Neural progenitor cell (in vitro differentiated cells): Measurements from ENCODE around the gene CAPRIN1. TPM values are rescaled to one million over a fixed set of nuclear protein-coding genes. Genes with fewer than 3 reads are reported as not detected.
A peak's percentile ranks its signal among the peaks of the same experiment; 100 is the strongest.

Experiments used
- DNase-seq: peaks from one replicate; pipeline ENCODE4 v3.0.0-alpha.2; 2016; ENCODE audit warnings: low spot score
- H2AFZ ChIP-seq: fragments of 200-600 bp; sonication (generic); replicated peaks from 2 replicates; pipeline ENCODE4 v1.6.1; 2016; ENCODE audit warnings: antibody characterized with exemption
- H3F3A ChIP-seq: fragments of 200-600 bp; sonication (generic); 2 replicates; pipeline ENCODE4 v1.6.1; 2016; ENCODE audit warnings: antibody characterized with exemption, low read depth
- H3K27ac ChIP-seq: fragments of 200-600 bp; sonication (generic); 2 replicates; pipeline ENCODE4 v1.5.1; 2016; ENCODE audit warnings: mild to moderate bottlenecking
- H3K27me3 ChIP-seq: fragments of 200-600 bp; sonication (generic); 2 replicates; pipeline ENCODE4 v1.6.1; 2016; ENCODE audit warnings: mild to moderate bottlenecking, moderate library complexity
- H3K36me3 ChIP-seq: fragments of 200-600 bp; sonication (generic); 2 replicates; pipeline ENCODE4 v1.5.1; 2016
- H3K4me1 ChIP-seq: fragments of 200-600 bp; sonication (generic); 2 replicates; pipeline ENCODE4 v1.6.1; 2016; ENCODE audit warnings: mixed run types
- H3K4me2 ChIP-seq: fragments of 200-600 bp; sonication (generic); 2 replicates; pipeline ENCODE4 v1.6.1; 2016
- H3K4me3 ChIP-seq: fragments of 200-600 bp; sonication (generic); 2 replicates; pipeline ENCODE4 v1.5.1; 2016
- H3K79me2 ChIP-seq: fragments of 200-600 bp; sonication (generic); 2 replicates; pipeline ENCODE4 v1.6.1; 2016; ENCODE audit warnings: low read depth
- H3K9ac ChIP-seq: fragments of 200-600 bp; sonication (generic); 2 replicates; pipeline ENCODE4 v1.6.1; 2016
- H3K9me3 ChIP-seq: fragments of 200-600 bp; sonication (generic); 2 replicates; pipeline ENCODE4 v1.5.1; 2016; ENCODE audit warnings: low read depth
- H4K20me1 ChIP-seq: fragments of 200-600 bp; sonication (generic); 2 replicates; pipeline ENCODE4 v1.6.1; 2016; ENCODE audit warnings: low read depth
- H3K27ac Mint-ChIP-seq: 3 replicates; pipeline ENCODE4 v1.8.0; 2021; ENCODE audit warnings: mixed read lengths
- H3K27me3 Mint-ChIP-seq: 2 replicates; pipeline ENCODE4 v1.8.0; 2022; ENCODE audit warnings: low read depth, mild to moderate bottlenecking, inconsistent platforms, moderate library complexity, mixed read lengths; ENCODE audit not compliant: insufficient read depth
- H3K36me3 Mint-ChIP-seq: 3 replicates; pipeline ENCODE4 v1.8.0; 2021; ENCODE audit warnings: mixed read lengths
- H3K4me1 Mint-ChIP-seq: 3 replicates; pipeline ENCODE4 v1.8.0; 2021; ENCODE audit warnings: mixed read lengths
- H3K4me3 Mint-ChIP-seq: 3 replicates; pipeline ENCODE4 v1.8.0; 2021; ENCODE audit warnings: mild to moderate bottlenecking, moderate library complexity, mixed read lengths
- H3K9me3 Mint-ChIP-seq: 3 replicates; pipeline ENCODE4 v1.8.0; 2020; ENCODE audit warnings: mixed read lengths
- EZH2 ChIP-seq: fragments of 200-600 bp; sonication (generic); IDR thresholded peaks from 2 replicates; pipeline ENCODE4 v1.6.1; 2017; ENCODE audit warnings: antibody characterized with exemption, mild to moderate bottlenecking, moderate library complexity
- EZH2phosphoT487 ChIP-seq: fragments of 200-600 bp; sonication (generic); IDR thresholded peaks from 2 replicates; pipeline ENCODE4 v1.6.1; 2017; ENCODE audit warnings: antibody characterized with exemption
- total RNA-seq: library from RNA; depleted of rRNA; stranded (reverse); fragments of >200 nt; gene quantifications from 2 replicates; pipeline ENCODE4 v1.2.3, GENCODE V29; 2015; ENCODE audit warnings: low replicate concordance
- TF ChIP-seq, protein P1 (sequence below): fragments of 200-600 bp; sonication (generic); IDR thresholded peaks from 2 replicates; pipeline ENCODE4 v1.5.1; 2017; ENCODE audit warnings: antibody characterized with exemption, mild to moderate bottlenecking

CAPRIN1 gene
- total RNA-seq, 1 donor from 2014 or later, result 498 TPM

DNA sequence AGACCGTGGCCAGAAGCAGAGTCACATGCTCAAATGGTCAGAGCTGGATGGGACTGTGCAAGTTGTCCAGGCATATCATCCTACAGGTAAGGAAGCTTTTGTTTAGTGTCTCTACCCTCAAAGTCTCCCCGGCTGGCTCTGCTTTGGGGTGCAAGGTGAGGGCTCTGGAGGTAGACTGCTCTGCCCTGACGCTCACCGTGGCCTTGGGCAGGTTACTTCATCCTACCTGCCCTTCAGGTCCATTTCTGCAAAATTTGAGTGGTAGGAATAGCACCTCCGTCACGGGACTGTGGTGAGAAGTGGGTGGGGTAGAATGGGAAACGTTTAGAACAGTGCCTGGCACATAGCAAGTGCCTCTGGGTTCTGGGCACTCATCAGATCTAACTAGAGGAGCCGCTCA, 96.0 kb downstream of the CAPRIN1 start:
- TF ChIP-seq EZH2, result no peak
- TF ChIP-seq, protein P1, sequence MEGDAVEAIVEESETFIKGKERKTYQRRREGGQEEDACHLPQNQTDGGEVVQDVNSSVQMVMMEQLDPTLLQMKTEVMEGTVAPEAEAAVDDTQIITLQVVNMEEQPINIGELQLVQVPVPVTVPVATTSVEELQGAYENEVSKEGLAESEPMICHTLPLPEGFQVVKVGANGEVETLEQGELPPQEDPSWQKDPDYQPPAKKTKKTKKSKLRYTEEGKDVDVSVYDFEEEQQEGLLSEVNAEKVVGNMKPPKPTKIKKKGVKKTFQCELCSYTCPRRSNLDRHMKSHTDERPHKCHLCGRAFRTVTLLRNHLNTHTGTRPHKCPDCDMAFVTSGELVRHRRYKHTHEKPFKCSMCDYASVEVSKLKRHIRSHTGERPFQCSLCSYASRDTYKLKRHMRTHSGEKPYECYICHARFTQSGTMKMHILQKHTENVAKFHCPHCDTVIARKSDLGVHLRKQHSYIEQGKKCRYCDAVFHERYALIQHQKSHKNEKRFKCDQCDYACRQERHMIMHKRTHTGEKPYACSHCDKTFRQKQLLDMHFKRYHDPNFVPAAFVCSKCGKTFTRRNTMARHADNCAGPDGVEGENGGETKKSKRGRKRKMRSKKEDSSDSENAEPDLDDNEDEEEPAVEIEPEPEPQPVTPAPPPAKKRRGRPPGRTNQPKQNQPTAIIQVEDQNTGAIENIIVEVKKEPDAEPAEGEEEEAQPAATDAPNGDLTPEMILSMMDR, result no peak
- TF ChIP-seq EZH2phosphoT487, result no peak
- no peak for DNase-seq
- Histone ChIP-seq H3K9ac (no peak overlapping the region), H3K27me3 (no peaks in the 10 kb centered on the region), H2AFZ (no peak overlapping the region), H3K4me1 (no peaks in the 10 kb centered on the region), H3K36me3 (no peaks in the 10 kb centered on the region), H3K4me3 (no peak overlapping the region), H3K9me3 (no peaks in the 10 kb centered on the region), H3K27ac (no peak overlapping the region), H3K79me2 (no peaks in the 10 kb centered on the region), H3F3A (no peaks in the 10 kb centered on the region), H3K4me2 (no peak overlapping the region), H4K20me1 (peaks cover 3% of the 10 kb centered on the region)
- Mint-ChIP-seq H3K4me3 (peak overlapping the region; percentile 41), H3K36me3 (peaks cover 22% of the 10 kb centered on the region), H3K27me3 (peaks cover 3% of the 10 kb centered on the region), H3K9me3 (no peaks in the 10 kb centered on the region), H3K27ac (no peak overlapping the region), H3K4me1 (peaks cover 32% of the 10 kb centered on the region)

DNA sequence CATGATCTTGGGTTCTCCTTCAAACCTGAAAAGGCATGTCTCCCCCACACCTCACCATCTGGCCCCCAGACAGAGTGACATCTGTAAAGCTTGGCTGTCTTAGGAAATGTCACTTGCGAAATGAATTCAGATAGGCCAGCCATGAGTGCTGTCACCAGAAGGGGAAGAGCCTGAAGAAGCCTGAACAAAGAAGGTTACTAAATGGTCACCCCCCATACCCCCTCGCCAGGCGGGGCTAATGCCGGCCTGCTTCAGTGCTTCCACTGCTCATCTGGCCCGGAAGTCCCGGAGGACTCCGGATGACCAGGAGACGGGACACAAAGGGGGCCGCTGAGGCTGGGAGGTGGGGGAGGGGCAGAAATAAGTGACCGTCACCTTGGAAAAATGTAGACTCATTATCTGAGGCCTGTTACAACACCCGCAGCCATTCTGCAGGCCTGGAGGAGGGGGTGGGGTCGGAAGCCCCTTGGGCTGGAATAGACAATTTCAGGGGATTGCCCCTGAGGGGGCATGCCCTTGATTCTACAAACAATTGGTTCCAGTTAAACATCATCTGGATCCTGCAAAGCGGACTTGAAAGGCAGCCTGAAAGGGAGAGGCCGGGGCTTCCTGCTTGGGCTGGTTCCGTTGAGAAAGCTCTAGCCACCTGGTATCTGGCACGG, 97.1 kb downstream of the CAPRIN1 start:
- H2AFZ ChIP-seq, result no peak overlapping the region
- H3K4me3 ChIP-seq, result no peak overlapping the region
- H3F3A ChIP-seq, result no peaks in the 10 kb centered on the region
- Mint-ChIP-seq H3K36me3 (peaks cover 24% of the 10 kb centered on the region), H3K27ac (peak overlapping the region; percentile 98), H3K4me3 (peak overlapping the region; percentile 36), H3K4me1 (peaks cover 22% of the 10 kb centered on the region), H3K27me3 (peaks cover 3% of the 10 kb centered on the region), H3K9me3 (no peaks in the 10 kb centered on the region)
- H3K4me2 ChIP-seq, result no peak overlapping the region
- peaks cover 3% of the 10 kb centered on the region for H4K20me1 ChIP-seq
- H3K9me3 ChIP-seq, result no peaks in the 10 kb centered on the region
- no peaks in the 10 kb centered on the region for H3K36me3 ChIP-seq
- no peaks in the 10 kb centered on the region for H3K4me1 ChIP-seq
- no peaks in the 10 kb centered on the region for H3K27me3 ChIP-seq
- no peak for DNase-seq
- no peak overlapping the region for H3K9ac ChIP-seq
- no peak overlapping the region for H3K27ac ChIP-seq
- H3K79me2 ChIP-seq, result no peaks in the 10 kb centered on the region
- TF ChIP-seq, protein P1, result no peak
- TF ChIP-seq EZH2, result no peak
- TF ChIP-seq EZH2phosphoT487, result no peak

DNA sequence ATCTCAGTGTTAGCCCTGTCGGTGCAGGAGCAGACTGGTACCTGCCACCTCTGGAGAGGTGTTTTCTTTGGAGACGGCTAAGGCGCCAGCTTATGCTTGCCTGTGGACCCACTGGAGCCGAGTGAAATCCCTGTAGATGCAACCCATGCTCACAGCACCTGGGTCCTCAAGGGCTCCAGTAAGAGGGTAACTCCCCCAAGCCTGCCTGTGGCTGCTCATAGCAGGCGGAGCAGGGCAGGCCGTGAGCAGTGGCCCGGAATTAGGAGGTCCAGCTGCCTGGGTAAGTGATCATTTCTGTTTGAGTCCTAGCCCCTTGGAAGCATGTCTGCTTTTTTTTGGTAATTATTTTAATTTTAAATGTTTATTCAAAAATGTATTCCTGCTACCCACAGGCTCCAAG, 97.7 kb downstream of the CAPRIN1 start:
- Mint-ChIP-seq H3K4me1 (peaks cover 20% of the 10 kb centered on the region), H3K4me3 (no peak overlapping the region), H3K27ac (peak overlapping the region; percentile 98), H3K36me3 (peaks cover 25% of the 10 kb centered on the region), H3K27me3 (peaks cover 3% of the 10 kb centered on the region), H3K9me3 (no peaks in the 10 kb centered on the region)
- no peak for DNase-seq
- Histone ChIP-seq H3K9me3 (no peaks in the 10 kb centered on the region), H3K4me3 (no peak overlapping the region), H3F3A (no peaks in the 10 kb centered on the region), H3K36me3 (no peaks in the 10 kb centered on the region), H3K4me2 (no peak overlapping the region), H2AFZ (no peak overlapping the region), H3K27ac (no peak overlapping the region), H3K9ac (no peak overlapping the region), H3K4me1 (no peaks in the 10 kb centered on the region), H4K20me1 (peaks cover 3% of the 10 kb centered on the region), H3K27me3 (no peaks in the 10 kb centered on the region), H3K79me2 (no peaks in the 10 kb centered on the region)
- TF ChIP-seq EZH2phosphoT487, result no peak
- TF ChIP-seq, protein P1, result no peak
- no peak for TF ChIP-seq EZH2
